ENCODE measurements around the gene TTLL5.

GRCh38 chr14:75905147-75905904 is 244.3 kb downstream of the TTLL5 start:
- TF ChIP-seq CTCF (conservative IDR thresholded peaks at IDR 0.05; ENCODE audit: low read depth, low read length) (no peak), EZH2 (IDR thresholded peaks at IDR 0.05; ENCODE audit: low read length, unreplicated experiment) (no peak), EZH2phosphoT487 (IDR thresholded peaks at IDR 0.05; ENCODE audit: borderline replicate concordance, low read length) (no peak)

All from PC-3 (cell line).